Body of pancreas (tissue), 4 donors: ENCODE results near the gene COL5A1. TPM values are rescaled to one million over a fixed set of nuclear protein-coding genes. Genes with fewer than 3 reads are reported as not detected.

ENCODE experiments used
- ATAC-seq: fragments of 150-250 bp; one replicate; pipeline ENCODE4 v1.9.1; 2016
- DNase-seq, 4 donors: peaks; one replicate each; pipeline ENCODE4 v3.0.0-alpha.2; 2019
- H3K27ac ChIP-seq, 4 donors: fragments of 200-600 bp; sonication (generic); 1 replicate in 3 of 4; 2 replicates in 1 of 4; pipeline versions ENCODE4 v1.5.1 to v1.6.1; 2016 to 2019; ENCODE audit warnings: mild to moderate bottlenecking in 1 of 4, mixed read lengths in 1 of 4, moderate library complexity in 1 of 4
- H3K27me3 ChIP-seq, 2 donors: fragments of 200-600 bp; sonication (generic); one replicate each; pipeline ENCODE4 v1.6.0; 2016; ENCODE audit warnings: mild to moderate bottlenecking in 1 of 2
- H3K36me3 ChIP-seq, 2 donors: fragments of 200-600 bp; sonication (generic); replicated peaks in 1 of 2; 2 replicates each; pipeline ENCODE4 v1.5.1; 2016; ENCODE audit warnings: low read depth in 2 of 2; ENCODE audit not compliant: insufficient read depth in 1 of 2
- H3K4me1 ChIP-seq: fragments of 200-600 bp; sonication (generic); one replicate; pipeline ENCODE4 v1.6.0; 2016
- H3K4me3 ChIP-seq, 2 donors: fragments of 200-600 bp; sonication (generic); 1 replicate in 1 of 2; 2 replicates in 1 of 2; pipeline ENCODE4 v1.5.1; 2016 to 2019
- H3K9me3 ChIP-seq, 3 donors: fragments of 200-600 bp; sonication (generic); 1 replicate in 2 of 3; 2 replicates in 1 of 3; pipeline ENCODE4 v1.5.1; 2016
- POLR2A ChIP-seq, 3 donors: fragments of 450-650 bp; IDR thresholded peaks; one replicate each; pipeline ENCODE4 v1.6.1; 2016; ENCODE audit warnings: antibody characterized with exemption in 3 of 3, mild to moderate bottlenecking in 2 of 3
- WGBS, 2 donors: methylation state at CpG; one replicate each; pipeline ENCODE4 v1.1.5; 2017; 5-methylcytosine and 5-hydroxymethylcytosine counted together
- intact Hi-C: fragments of 100-400 bp; cut with DNase I; formaldehyde crosslinking; loops from one replicate; pipeline ENCODE4 v1.15.1; 2023
- total RNA-seq, 2 donors: library from RNA; depleted of rRNA; stranded (reverse); fragments of >200 nt; gene quantifications; one replicate each; pipeline ENCODE4 v1.1.0, GENCODE V29; 2016
- TF ChIP-seq, protein P1 (sequence below), 7 experiments: fragments of 450-650 bp in 4 of 7; fragments of 200-600 bp in 3 of 7; sonication (generic) in 3 of 7; IDR thresholded peaks; one replicate each; pipeline ENCODE4 v1.5.1; 2016 to 2019; ENCODE audit warnings: antibody characterized with exemption in 7 of 7

The COL5A1 gene
- total RNA-seq, 2 donors from 2014 or later, result 7.0 to 14.5 TPM

DNA sequence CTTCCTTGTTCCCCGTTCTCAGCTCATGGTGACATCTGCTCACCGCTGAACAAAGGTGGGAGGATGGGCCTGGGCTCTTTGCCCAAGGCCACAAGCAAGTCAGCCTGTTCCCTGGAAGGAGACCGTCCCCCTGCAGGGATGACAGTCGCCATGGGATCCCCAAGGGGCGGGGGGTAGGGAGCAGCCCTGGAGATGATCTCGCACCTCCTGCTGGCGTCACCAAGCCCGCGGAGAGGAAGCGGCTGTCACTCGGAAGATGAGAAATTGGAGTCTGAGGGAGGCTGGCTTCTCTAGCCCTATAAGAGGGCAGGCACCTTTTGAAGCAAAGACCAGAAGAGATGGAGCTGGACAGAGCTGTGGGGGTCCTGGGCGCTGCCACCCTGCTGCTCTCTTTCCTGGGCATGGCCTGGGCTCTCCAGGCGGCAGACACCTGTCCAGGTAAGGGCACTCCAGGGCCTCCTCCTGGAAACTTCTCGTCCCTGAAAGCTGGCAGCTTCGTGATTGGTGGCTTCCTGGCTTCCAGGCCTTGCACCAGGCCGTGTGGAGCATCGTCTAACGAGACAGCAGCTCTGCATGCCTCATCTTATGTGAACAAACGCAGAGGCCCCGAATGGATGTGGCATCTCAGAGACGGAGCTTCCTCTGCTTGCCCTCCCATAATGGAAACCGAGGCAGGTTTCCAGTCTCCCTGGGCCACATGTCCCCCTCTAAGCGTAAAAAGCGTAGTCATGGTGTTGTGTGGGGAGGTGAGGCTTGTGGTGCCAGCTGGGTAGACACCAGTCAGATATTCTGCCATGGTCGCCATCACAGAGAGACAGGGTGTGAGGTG lies 239.1 kb downstream of the COL5A1 start, which contains the start of gene FCN2:
Gene FCN2, plus strand, starts transcription at position 327 of the 829 bp plus-strand sequence. Its CDS starts 12 bp downstream, at position 339.
- intact Hi-C loops, result no loop called here
- no peaks in the 10 kb centered on the region for H3K27me3 ChIP-seq
- no peak within 1 kb of the TSS for H3K27ac ChIP-seq
- H3K36me3 ChIP-seq, result no peaks in the 10 kb centered on the region
- DNase-seq (no peak), ATAC-seq (no peak)
- no peaks in the 10 kb centered on the region for H3K4me1 ChIP-seq
- H3K4me3 ChIP-seq, result no peak within 1 kb of the TSS
- 56 to 67% methylated on average over 9 to 25 of the region's 25 CpGs for WGBS, 2 donors
- H3K9me3 ChIP-seq, result no peaks in the 10 kb centered on the region
- no peak for TF ChIP-seq POLR2A (IDR thresholded peaks at IDR 0.05)
- TF ChIP-seq, protein P1, sequence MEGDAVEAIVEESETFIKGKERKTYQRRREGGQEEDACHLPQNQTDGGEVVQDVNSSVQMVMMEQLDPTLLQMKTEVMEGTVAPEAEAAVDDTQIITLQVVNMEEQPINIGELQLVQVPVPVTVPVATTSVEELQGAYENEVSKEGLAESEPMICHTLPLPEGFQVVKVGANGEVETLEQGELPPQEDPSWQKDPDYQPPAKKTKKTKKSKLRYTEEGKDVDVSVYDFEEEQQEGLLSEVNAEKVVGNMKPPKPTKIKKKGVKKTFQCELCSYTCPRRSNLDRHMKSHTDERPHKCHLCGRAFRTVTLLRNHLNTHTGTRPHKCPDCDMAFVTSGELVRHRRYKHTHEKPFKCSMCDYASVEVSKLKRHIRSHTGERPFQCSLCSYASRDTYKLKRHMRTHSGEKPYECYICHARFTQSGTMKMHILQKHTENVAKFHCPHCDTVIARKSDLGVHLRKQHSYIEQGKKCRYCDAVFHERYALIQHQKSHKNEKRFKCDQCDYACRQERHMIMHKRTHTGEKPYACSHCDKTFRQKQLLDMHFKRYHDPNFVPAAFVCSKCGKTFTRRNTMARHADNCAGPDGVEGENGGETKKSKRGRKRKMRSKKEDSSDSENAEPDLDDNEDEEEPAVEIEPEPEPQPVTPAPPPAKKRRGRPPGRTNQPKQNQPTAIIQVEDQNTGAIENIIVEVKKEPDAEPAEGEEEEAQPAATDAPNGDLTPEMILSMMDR (IDR thresholded peaks at IDR 0.05), result no peak

DNA sequence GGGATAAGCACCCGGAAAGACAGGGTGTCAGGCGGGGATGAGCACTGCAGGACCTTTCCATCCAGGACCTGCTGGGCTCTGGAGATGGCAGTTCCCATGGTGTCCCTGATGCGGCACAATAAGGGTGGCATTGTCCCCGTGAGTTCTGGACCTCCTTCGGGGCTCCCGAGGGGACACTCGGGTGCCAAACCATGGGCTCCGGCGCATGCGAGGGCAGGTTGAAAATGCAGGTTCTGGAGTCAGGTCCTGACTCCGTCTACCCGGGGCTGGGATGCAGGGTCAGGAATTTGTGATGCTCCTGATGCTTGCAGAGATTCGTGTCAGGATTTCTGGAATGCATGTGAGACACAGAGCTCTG lies 239.7 kb downstream of the COL5A1 start:
- intact Hi-C loops, result no loop called here
- no peak for DNase-seq

DNA sequence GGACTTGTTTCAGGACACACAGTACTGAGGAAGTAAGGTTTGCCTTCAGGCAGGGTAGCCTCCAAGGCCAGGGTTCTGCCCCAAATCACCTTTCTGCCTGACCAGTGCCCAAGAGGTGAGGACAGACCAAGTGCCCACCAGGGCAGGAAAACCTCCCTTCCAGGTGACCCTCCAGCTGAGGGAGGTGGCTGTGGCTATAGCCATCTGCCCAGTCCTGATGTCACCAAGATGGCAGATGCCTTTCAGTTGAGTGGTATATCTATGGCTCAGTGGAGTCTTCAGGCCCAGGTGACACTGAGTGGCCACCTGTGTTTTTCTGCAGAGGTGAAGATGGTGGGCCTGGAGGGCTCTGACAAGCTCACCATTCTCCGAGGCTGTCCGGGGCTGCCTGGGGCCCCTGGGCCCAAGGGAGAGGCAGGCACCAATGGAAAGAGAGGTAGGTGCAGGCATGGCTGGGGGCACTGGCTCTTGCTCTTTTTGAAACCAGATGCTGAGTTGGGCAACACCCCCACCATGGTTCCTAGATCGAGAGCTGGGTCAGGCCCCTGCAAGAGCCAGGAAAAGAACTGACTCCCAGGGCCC lies 240.7 kb downstream of the COL5A1 start:
- Histone ChIP-seq H3K27ac (no peak overlapping the region), H3K27me3 (no peaks in the 10 kb centered on the region), H3K4me1 (no peaks in the 10 kb centered on the region), H3K36me3 (no peaks in the 10 kb centered on the region), H3K9me3 (no peaks in the 10 kb centered on the region), H3K4me3 (no peak overlapping the region)
- no peak for DNase-seq
- no peak for TF ChIP-seq POLR2A (IDR thresholded peaks at IDR 0.05)
- TF ChIP-seq, protein P1 (IDR thresholded peaks at IDR 0.05), result no peak
- 40 to 74% methylated on average over 2 to 3 of the region's 3 CpGs for WGBS, 2 donors
- intact Hi-C loops, result no loop called here
- ATAC-seq, result no peak

More for the DNA sequence above, 239.7 kb downstream of the COL5A1 start:
- Histone ChIP-seq H3K27me3 (no peaks in the 10 kb centered on the region), H3K27ac (no peak overlapping the region), H3K36me3 (no peaks in the 10 kb centered on the region), H3K4me3 (no peak overlapping the region), H3K9me3 (no peaks in the 10 kb centered on the region), H3K4me1 (no peaks in the 10 kb centered on the region)
- whole genome bisulfite sequencing, 2 donors, result 66 to 89% methylated on average over 5 to 13 of the region's 13 CpGs
- ATAC-seq, result no peak
- TF ChIP-seq POLR2A (IDR thresholded peaks at IDR 0.05), result no peak
- TF ChIP-seq, protein P1 (IDR thresholded peaks at IDR 0.05), result no peak

DNA sequence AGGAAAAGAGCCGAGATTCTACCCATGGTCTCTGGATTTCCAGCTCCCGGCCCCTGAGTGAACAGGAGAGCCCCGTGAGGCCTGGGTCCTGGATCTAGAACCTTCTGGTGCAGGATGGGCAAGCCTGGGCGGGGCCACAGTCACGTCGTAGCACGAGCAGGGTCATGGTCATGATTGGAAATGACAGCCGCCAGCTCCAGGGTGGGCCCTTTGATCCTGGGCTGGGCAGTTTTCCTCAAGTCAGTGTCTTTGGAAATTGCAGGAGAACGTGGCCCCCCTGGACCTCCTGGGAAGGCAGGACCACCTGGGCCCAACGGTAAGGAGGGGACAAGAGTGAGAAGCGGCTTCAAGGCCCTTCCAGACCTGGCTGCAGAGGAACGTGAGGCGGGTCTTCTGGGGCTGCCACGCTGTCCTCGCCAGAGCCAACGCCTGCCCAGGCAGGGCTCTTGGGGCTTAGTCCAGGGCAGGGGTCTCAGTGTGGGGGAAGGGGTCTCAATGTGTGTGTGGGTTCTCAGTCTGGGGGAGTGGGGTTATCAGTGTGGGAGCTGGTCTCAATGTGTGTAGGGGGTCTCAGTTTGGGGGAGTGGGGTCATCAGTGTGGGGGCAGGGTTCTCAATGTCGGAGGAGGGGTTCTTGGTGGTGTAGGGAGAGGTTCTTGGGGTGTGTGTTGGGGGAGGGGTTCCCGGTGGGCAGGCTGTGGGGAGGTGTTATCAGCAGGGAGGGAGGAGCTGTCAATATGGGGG lies 241.6 kb downstream of the COL5A1 start:
- no peak for TF ChIP-seq POLR2A (IDR thresholded peaks at IDR 0.05)
- TF ChIP-seq, protein P1 (IDR thresholded peaks at IDR 0.05), result no peak
- DNase-seq, result no peak
- whole genome bisulfite sequencing, 2 donors, result 81 to 90% methylated on average over 14 to 18 of the region's 18 CpGs

More for the DNA sequence above, 241.6 kb downstream of the COL5A1 start:
- H3K36me3 ChIP-seq, result no peaks in the 10 kb centered on the region
- no peak overlapping the region for H3K4me3 ChIP-seq
- H3K27ac ChIP-seq, result no peak overlapping the region
- no peaks in the 10 kb centered on the region for H3K27me3 ChIP-seq
- no peak for ATAC-seq
- intact Hi-C loops, result no loop called here
- H3K4me1 ChIP-seq, result no peaks in the 10 kb centered on the region
- no peaks in the 10 kb centered on the region for H3K9me3 ChIP-seq
